Stimulated activated CD4-positive, alpha-beta T cell treated with anti-CD3 and anti-CD28 coated beads, TNF-alpha, amount 100 ng/mL, for 24 hours (primary cell): Measurements from ENCODE around the gene DNHD1.

Source experiments
- DNase-seq, 3 experiments: peaks; one replicate each; pipeline ENCODE4 v3.0.0-alpha.2; 2020; ENCODE audit warnings: low read depth in 3 of 3

Gene DNHD1

GRCh38 chr11:6611092-6611962 lies 114.2 kb downstream of the DNHD1 start:
- DNase-seq: peak in 1 of 3 experiments; percentile 16

- no peak for DNase-seq
Measured at GRCh38 chr11:6611963-6612212, 114.8 kb downstream of the DNHD1 start.

- peak; percentile 84 to 96 (median 92) for DNase-seq
Measured at GRCh38 chr11:6612213-6613041, 115.3 kb downstream of the DNHD1 start, which contains the start of gene TAF10. Gene TAF10 (minus strand): TSS chr11:6612216. CDS start chr11:6612189, 27 bp downstream.

- DNase-seq: no peak
Measured at GRCh38 chr11:6613496-6613895, 116.4 kb downstream of the DNHD1 start.

GRCh38 chr11:6614446-6614845 lies 117.4 kb downstream of the DNHD1 start:
- DNase-seq: no peak

GRCh38 chr11:6615046-6615445 lies 118.0 kb downstream of the DNHD1 start:
- DNase-seq: no peak

- no peak for DNase-seq
Measured at GRCh38 chr11:6615882-6616585, 119.0 kb downstream of the DNHD1 start.

- no peak for DNase-seq
Measured at GRCh38 chr11:6616596-6617250, 119.6 kb downstream of the DNHD1 start.

- DNase-seq: no peak
Measured at GRCh38 chr11:6617315-6617781, 120.3 kb downstream of the DNHD1 start.

GRCh38 chr11:6618117-6619003 lies 121.3 kb downstream of the DNHD1 start:
- peak; percentile 49 to 58 (median 51) for DNase-seq

- peak; percentile 78 to 85 (median 83) for DNase-seq
Measured at GRCh38 chr11:6619004-6619745, 122.1 kb downstream of the DNHD1 start, which contains the start of gene TPP1. Gene TPP1 (minus strand): TSS chr11:6619422. CDS start chr11:6619400, 22 bp downstream.

GRCh38 chr11:6620636-6621035 lies 123.6 kb downstream of the DNHD1 start:
- DNase-seq: no peak
